ENCODE measurements around the gene GALNT4.

DNA sequence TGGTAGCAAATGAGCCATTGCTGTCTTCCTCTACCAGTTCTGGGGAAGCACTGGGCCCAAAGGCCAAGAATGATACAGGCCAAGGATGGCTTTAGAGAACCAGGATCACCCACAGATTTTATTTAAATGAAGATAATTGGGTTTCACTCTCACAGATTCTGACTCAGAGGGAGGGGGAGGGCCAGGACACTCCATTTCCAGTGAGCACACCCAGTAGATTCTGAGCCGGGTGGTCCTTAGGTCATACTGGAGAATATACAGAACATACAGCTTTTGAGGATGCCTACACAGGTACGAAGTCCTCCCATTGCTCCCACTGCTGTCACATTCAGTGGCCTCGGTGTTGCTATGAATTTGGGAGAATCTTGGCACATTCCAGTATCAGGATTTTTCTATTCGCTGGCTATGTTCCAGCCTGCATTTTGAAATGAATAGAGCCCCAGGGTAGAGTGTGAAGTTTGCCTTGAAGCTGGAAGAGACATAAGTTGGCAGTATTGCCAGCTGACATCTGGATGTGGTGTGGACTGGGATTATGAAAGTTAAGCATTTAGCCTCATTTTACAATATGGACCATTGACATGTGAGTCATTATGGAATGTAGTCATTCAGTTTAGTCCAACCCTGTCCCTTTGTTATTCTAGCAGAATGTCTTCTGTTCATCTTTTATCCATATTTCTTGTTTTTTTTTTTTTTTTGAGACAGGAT is 47.0 kb upstream of the GALNT4 start:
- no peak for TF ChIP-seq EZH2phosphoT487 (IDR thresholded peaks at IDR 0.05; ENCODE audit: borderline replicate concordance, low read length)
- TF ChIP-seq, protein P1, sequence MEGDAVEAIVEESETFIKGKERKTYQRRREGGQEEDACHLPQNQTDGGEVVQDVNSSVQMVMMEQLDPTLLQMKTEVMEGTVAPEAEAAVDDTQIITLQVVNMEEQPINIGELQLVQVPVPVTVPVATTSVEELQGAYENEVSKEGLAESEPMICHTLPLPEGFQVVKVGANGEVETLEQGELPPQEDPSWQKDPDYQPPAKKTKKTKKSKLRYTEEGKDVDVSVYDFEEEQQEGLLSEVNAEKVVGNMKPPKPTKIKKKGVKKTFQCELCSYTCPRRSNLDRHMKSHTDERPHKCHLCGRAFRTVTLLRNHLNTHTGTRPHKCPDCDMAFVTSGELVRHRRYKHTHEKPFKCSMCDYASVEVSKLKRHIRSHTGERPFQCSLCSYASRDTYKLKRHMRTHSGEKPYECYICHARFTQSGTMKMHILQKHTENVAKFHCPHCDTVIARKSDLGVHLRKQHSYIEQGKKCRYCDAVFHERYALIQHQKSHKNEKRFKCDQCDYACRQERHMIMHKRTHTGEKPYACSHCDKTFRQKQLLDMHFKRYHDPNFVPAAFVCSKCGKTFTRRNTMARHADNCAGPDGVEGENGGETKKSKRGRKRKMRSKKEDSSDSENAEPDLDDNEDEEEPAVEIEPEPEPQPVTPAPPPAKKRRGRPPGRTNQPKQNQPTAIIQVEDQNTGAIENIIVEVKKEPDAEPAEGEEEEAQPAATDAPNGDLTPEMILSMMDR (IDR thresholded peaks at IDR 0.05; ENCODE audit: low read depth, low read length, poor library complexity, severe bottlenecking), result no peak
